GM21526 (cell line): ENCODE data around the gene OMA1.
"Not testable (repeated sequence)": the region's sequence is repeated elsewhere in the genome, so short reads cannot be mapped to it uniquely, and the experiment has no call there.

Experiments used
- ATAC-seq: cut with Tn5 transposase; IDR thresholded peaks from one replicate; pipeline ENCODE4 v1.9.1; 2021; ENCODE audit warnings: moderate library complexity; ENCODE audit not compliant: unreplicated experiment, low FRiP score

Gene OMA1

GRCh38 chr1:58531842-58532241, 14.7 kb downstream of the OMA1 start:
- ATAC-seq: not testable (repeated sequence)

DNA sequence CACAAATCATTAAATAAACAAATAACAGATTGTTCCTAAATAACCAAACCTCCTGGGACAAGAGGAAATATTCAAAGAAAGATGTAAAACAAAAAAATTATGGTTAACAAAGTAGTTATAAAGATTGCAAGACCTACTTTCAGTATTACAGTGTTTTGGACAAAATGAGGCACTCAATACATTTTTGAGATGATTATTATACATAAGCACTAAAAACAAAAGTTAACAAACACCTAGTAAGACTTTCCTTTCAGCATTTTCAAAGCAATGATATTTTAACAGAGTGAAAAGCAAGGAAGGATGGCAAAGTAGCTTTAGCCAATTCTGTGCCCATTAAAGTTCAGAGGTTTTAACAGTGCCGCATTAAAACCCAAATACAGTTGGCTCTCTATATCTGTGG, 17.2 kb downstream of the OMA1 start:
- no peak for ATAC-seq

GRCh38 chr1:58528518-58528917, 18.0 kb downstream of the OMA1 start:
- ATAC-seq: no peak

DNA sequence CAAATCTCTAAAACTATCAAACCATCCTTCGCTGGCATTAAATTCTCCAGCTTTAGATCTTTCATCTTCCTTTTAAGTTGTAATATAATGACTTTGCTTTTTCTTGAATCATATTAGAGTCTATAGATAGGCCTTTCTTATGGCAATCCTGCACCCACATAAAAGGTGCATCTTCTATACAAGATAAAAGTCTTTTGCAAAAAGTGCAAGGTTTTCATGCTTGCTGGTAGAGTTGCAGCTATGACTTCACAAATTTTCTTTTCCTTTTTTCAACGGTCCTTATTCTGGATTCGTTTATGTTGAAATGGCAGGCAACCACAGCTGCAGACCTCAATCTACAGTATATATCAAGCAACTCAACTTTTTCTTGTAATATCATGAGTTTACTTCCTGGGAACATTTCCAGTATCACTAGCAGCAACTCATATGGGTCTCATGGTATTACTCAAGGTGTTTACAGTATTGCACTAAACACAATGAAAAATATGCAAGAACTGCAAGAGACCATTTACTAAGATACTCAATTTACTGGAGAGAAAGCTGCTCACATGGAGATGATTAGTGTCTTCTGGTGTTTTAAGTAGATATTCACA, 22.1 kb downstream of the OMA1 start:
- no peak for ATAC-seq

- ATAC-seq: no peak
Observed at GRCh38 chr1:58515794-58516401, 30.6 kb downstream of the OMA1 start.

- ATAC-seq: no peak
Observed at GRCh38 chr1:58513956-58514355, 32.6 kb downstream of the OMA1 start.

- no peak for ATAC-seq
Observed at GRCh38 chr1:58508629-58509028, 37.9 kb downstream of the OMA1 start.

DNA sequence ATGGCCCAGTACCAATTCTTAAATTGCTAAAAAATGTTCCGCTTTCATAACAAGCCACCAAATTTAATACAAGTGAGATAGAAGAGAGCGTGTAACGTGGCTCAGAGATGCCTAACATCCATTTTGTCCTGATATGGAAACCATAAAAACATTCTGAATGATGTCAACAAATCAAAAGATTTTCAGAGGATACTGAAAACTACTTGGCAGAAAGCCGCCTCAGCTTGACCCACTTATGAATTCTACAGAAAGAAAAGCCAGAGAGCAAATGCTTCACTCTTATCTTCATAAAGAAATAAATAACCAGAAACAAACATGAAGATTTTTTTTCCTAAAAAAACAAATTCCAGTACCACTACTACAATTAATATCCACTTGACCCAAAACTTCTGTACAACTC, 41.2 kb downstream of the OMA1 start:
- no peak for ATAC-seq

- no peak for ATAC-seq
Observed at GRCh38 chr1:58502519-58502918, 44.0 kb downstream of the OMA1 start.

DNA sequence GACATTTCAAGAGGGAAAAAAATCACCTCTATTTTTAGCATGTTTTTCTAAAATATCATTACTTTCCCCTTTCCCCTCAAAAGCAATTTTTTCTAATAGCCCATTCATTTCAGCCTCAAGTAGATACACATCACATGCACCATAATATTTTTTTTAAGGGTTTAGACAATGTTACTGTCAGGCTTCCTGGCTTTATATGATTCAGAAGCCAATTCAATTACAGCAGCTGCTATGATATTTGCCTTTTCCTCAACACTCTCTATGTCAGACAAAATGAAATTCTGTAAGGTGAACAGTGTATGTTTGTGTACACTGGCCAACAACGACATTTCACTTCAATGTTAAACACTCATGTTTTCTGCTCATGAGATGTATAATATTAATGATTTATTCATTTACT, 46.5 kb downstream of the OMA1 start:
- ATAC-seq: no peak

DNA sequence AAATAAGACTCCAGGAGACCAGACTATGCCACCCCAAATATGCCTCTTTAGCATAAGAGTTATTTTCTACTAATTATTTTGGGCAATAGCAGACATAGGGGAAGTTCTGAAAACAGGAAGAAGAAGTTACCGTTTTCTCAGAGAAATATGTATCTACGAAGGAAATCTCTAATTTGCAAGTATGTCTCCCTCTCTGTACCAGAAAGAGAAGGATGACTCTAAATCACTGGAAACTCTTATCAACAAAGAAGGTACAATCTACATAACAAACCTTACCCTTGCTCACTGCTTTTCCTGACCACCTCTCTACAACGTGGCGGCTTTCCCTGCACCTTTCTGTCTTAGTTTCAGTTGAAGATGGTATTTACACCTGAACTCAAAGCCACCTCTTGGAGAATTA, 49.0 kb downstream of the OMA1 start:
- no peak for ATAC-seq

DNA sequence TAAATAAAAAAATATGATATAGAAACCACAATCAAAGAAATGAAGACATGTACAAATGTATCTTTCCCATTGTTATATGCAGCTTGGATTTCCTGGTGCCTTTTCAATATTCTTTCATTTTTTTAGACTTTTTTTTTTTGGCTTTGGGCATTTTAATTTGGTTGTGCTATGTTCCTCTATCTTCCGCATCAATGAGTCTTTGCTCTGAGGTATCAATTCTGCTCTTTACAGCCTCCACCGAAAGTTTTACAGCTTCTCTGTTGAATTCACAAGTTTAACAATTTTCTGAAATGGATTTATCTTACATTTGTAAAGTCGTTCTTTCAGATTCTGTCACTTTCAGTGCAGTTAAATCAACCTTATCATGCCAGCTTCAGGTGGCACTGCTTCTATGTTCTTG, 50.5 kb downstream of the OMA1 start:
- ATAC-seq: no peak

DNA sequence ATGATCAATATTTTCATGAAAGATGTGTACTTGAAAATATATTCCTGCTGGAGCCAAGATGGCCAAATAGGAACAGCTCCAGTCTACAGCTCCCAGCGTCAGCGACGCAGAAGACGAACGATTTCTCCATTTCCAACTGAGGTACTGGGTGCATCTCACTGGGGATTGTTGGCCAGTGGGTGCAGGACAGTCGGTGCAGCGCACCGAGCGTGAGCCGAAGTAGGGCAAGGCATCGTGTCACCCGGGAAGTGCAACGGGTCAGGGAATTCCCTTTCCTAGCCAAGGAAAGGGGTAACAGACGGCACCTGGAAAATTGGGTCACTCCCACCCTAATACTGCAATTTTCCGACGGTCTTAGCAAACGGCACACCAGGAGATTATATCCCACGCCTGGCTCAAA, 57.6 kb downstream of the OMA1 start:
- ATAC-seq: not testable (repeated sequence)

GRCh38 chr1:58487002-58487401, 59.5 kb downstream of the OMA1 start:
- ATAC-seq: no peak

DNA sequence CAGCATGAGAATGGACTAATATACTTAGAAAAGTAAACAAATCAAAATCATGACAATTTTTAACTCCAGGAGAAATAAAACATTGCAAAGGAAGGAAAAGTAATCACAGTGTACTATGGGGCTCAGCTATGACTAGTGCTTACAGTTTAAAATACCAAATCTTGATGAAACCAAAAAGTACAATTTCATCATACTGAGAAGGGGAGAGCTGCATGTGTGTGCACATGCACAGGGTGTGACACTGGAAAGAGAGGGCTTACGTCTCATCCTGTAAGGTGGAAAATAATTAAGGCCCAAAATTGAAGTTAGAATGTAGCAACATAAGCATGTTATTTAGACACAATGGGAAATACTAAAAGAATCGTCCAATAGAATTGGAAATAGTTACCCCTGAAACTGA, 64.6 kb downstream of the OMA1 start:
- no peak for ATAC-seq

GRCh38 chr1:58480191-58480590, 66.3 kb downstream of the OMA1 start:
- ATAC-seq: no peak

DNA sequence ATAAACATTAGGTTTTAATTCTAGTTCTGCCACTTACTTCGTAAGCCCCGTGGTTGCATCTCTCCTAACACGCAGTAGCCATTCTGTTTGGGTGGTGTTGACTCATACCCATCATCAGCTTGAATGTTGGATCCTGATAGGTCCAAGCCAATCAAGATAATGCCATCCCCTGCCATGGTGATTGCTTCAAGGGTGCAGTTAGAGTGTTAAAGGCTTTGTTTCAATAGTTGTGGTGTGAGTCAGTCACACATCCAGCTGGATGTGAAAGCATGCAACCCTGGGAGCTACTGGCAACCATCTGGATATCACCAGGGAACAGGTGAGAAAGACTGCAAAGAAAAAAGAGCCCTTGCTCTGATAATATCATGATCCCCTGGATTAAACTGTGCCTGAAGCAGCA, 69.1 kb downstream of the OMA1 start:
- no peak for ATAC-seq

DNA sequence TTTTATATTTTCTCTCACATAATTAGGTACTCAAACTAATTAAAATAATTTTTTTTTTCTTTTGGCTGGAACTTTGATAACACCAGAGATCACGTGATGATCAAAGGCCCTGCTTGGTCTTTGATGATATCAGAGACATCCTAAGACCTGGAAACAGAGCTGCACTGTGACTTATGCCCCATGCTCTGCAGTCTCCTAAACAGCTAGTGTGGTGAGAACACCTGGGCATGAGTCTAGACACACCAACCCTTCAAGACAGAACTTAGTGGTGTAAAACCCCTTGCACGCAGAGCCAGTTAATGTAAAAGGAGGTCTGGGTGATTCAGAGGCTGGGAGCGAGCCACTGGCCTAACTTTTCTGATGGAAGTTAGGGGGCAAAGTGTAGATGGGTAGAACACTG, 70.3 kb downstream of the OMA1 start:
- ATAC-seq: no peak

- ATAC-seq: no peak
Observed at GRCh38 chr1:58469476-58469875, 77.0 kb downstream of the OMA1 start.

- ATAC-seq: no peak
Observed at GRCh38 chr1:58469016-58469415, 77.5 kb downstream of the OMA1 start.

- no peak for ATAC-seq
Observed at GRCh38 chr1:58468612-58469011, 77.9 kb downstream of the OMA1 start.

GRCh38 chr1:58466630-58467241, 79.8 kb downstream of the OMA1 start:
- no peak for ATAC-seq
